NCI-H526 treated with DMSO at 0.1 percent for 48 hours (cell line): ENCODE data around the gene RAB40C.
"Not testable (repeated sequence)": the region's sequence is repeated elsewhere in the genome, so short reads cannot be mapped to it uniquely, and the experiment has no call there.

ENCODE experiments used
- DNase-seq: peaks from one replicate; lab custom pipeline; 2025; lab: John Stamatoyannopoulos, UW

RAB40C gene

DNA sequence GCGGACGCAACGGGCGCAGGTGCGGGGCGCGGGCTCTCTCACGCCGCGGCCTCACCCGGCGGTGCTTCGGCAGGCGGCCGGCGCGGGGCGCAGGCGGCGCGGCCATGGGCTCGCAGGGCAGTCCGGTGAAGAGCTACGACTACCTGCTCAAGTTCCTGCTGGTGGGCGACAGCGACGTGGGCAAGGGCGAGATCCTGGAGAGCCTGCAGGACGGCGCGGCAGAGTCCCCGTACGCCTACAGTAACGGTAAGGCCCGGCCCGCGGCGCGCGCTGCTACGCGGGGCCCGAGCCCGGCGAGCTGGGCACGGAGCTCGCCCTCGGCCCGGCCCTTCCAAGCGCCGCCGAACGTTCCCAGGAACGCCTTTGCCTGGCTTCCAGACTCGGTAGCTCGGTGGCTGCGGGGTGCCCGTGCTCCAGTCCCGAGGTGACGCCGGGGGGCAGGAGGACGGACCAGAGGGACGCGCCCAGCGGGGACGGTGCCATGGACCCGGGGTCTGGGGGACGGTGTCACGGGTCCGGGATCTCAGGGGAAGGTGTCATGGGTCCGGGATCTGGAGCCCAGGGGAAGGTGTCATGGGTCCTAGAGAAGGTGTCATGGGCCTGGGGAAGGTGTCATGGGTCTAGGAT, 435 bp downstream of the RAB40C start:
- DNase-seq: no peak

DNA sequence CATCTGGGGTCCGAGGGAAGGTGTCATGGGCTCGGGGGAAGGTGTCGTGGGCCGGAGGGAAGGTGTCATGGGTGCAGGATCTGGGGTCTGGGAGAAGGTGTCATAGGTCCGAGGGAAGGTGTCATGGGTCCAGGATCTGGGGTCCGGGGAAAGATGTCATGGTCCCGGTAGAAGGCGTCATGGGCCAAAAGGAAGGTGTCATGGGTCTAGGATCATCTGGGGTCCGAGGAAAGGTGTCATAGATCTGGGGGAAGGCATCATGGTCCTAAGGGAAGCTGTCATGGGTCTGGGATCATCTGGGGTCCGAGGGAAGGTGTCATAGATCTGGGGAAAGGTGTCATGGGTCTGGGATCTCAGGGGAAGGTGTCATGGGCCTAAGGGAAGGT, 942 bp downstream of the RAB40C start:
- no peak for DNase-seq

DNA sequence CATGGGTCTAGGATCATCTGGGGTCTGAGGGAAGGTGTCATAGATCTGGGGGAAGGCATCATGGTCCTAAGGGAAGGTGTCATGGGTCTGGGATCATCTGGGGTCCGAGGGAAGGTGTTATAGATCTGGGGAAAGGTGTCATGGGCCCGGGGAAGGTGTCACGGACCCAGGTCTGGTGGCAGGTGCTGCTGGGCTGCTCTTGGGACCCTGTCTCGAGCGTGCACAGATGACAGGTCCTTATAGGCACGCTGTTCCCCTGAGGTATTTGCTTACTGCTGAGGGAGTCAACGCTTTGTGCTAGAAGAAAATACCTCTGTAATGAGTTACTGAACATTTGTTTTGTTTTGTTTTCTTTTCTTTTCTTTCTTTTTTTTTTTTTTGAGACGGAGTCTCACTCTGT, 1.4 kb downstream of the RAB40C start:
- no peak for DNase-seq

DNA sequence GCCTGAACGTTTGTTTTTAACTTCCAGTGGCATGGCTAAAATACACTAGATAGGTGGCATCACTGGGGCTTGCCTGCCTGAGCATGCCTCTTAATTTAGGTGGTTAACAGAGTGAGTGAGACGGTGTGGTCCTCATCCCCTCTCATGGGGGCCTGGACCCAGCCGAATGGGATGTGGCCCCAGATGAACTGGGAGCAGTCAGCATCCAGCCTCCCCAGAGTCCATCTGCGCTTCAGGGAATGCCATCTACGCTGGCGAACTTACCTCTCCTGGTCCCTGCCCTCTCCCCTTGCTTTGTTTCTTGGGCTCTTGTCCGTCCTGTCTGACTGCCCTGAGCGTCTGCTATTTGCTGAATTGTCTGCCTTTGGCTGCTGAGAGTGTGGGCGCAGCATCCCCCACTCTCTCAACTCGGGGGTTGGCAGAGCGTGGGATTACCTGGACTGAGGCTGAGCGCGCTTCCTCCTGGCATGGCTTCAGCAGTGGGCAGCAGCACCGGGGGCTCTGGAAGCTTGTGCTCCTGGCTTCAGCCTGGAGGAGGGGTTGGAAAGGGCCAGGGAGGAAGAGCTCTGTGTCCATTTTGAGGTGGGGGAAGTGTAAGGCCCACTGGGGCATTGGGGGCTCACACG, 2.1 kb downstream of the RAB40C start:
- no peak for DNase-seq

DNA sequence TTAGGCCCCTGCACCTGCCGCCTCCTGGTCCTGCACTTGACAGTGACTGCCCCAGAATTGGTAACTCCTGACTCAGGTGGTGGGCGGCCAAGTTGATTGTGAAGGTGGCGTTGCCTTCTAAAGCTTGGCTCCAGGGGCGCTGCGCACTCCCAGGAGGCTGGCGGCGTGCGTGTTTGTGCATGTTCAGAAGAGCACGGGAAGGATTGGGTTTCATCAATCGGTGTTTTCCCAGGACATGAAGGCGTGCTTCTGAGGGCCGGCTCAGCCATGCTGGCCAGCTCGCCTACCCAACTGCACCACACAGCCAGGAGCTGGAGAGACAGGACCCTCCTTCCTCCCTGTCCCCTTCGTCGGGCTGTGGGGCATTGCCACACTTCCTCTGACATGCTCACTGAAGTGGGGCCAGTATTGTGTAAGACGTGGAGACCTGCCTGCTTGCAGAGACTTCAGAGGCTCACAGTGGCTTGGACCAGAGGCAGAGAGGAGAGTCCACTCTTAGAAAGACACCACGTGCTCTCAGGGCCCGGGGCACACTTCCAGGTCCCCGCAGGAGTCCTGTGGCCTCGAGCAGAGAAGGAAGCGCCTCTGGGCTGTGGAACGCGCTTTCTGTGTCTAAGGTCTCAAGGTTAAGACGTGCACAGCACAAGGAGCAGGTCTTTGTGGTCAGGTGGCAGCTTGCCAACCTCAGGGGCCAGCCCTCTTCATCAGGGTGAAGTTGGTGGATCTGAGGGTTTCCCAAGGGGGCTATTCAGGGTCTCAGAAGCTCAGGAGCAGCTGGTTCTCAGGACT, 2.8 kb downstream of the RAB40C start:
- peak; percentile 72 for DNase-seq

DNA sequence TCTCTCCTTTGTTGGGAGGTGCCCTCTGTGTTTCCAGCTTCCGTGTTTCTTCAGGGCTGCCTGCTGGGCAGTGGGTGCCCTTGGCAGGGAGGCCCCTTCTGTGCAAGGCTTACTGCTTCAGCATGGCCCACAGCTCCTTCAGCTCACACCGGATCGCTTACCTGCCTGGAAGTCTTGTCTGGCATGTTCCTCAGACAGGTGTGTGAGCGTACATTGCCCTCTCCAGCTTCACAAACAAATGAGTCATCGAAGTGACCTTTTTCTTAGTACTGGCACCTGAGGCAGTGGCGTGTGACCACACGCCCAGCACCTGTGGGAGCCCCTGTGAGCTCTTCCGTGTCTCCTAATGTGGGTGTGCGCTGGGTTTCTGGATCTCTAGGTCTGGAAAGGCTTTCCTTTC, 3.5 kb downstream of the RAB40C start:
- peak; percentile 68 for DNase-seq

DNA sequence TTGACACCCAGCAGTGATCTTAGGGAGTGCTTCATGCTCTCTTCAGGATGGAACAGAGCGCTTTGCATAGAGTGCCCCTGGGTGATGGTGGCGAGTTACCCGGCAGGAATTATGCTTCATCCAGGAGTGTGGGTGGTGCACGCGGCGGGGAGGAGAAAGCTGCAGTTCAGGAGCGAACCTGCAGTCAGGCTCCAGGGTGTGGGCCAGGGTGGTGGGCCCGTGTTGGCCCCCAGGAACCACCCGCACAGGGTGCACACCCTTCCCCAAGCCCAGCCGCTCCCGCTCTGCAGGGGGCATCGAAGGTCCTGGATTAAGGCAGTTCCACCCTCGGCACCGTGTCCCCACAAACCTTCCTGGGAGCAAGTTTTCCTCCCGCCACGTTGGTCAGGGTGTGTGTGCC, 3.9 kb downstream of the RAB40C start:
- no peak for DNase-seq

DNA sequence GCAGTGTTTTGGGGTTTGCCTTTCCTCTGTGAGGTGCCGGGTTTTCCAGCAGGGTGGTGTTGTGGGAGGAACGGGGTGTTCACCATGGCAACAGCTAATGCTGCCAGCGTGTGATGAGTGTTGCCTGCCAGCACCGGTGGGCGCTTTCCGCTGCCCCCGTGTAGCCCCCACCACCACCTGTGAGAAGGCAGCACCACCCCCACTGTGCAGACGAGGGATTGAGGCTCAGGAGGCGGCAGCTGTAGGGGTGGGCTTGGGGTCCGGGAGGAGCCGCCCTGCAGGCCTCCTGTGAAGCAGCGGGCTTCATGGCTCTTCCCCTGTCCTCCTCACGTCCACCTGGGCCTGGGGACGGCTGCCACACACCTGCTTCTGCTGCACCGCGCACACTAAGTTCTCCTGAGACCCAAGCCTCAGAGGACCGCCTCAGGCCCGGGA, 5.2 kb downstream of the RAB40C start:
- DNase-seq: no peak

DNA sequence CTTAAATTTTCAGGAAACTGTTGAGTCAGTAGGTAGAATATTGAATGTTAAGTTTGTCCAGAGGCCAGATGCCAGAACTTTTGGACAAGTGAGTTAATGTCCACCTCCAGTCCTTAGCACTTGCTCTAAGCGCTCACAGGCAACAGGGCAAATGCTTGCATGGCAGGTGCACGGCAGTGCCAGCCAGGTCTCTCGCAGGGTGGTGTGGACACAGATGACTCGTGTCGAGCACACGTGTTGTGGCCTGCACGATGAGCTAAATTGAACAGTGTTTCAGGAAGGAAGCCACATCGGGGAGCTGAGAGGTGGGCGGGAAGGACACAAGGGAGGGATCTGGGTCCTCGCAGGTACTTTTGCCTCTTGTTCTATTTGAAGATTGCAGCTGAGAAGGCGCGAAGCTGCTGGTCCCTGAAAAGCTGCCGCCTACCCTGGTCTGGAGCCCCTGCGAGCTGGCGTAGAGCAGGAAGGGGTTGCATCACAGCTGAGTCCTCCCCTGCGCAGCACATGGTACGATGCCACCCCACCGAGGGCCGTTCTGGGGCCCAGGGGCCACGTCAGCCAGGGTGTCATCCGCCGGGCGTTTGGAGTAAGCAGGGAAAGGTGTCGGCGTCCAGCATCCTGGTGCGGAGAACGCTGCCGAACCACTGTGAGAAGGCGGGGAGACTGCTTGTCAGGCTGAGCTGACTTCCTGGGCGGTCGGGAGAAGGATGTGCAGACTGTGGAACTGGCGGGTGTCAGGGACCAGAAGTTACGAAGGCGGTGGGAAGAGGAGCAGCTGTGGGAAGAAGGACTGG, 6.3 kb downstream of the RAB40C start:
- DNase-seq: no peak

DNA sequence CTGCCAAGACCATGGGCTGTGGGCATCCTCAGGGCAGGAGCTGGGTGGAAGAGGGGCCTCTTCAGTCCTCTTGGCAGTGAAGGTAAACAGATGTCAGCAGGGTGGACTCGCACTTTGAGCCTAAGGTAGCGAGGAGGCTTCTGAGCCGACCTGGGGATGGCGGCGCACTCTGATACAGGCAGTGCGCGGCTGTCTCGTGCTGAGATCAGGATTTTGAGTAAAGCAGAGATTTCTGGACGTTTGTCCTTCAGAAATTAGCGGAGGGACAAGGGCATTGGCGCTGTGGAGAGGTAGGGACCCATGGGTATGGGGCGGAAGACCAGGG, 6.8 kb downstream of the RAB40C start:
- no peak for DNase-seq

DNA sequence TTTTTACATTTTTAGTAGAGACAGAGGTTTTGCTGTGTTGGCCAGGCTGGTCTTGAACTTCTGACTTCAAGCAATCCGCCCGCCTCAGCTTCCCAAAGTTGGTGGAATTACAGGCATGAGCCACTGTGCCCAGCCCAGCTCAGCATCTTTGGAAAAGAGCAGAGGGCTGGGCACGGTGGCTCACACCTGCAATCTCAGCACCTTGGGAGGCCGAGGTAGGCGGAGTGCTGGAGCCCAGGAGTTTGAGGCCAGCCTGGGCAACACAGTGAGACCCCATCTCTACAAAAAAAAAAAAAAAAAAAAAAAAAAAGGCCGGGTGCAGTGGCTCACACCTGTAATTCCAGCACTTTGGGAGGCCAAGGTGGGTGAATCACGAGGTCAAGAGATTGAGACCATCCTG, 7.8 kb downstream of the RAB40C start:
- DNase-seq: not testable (repeated sequence)

DNA sequence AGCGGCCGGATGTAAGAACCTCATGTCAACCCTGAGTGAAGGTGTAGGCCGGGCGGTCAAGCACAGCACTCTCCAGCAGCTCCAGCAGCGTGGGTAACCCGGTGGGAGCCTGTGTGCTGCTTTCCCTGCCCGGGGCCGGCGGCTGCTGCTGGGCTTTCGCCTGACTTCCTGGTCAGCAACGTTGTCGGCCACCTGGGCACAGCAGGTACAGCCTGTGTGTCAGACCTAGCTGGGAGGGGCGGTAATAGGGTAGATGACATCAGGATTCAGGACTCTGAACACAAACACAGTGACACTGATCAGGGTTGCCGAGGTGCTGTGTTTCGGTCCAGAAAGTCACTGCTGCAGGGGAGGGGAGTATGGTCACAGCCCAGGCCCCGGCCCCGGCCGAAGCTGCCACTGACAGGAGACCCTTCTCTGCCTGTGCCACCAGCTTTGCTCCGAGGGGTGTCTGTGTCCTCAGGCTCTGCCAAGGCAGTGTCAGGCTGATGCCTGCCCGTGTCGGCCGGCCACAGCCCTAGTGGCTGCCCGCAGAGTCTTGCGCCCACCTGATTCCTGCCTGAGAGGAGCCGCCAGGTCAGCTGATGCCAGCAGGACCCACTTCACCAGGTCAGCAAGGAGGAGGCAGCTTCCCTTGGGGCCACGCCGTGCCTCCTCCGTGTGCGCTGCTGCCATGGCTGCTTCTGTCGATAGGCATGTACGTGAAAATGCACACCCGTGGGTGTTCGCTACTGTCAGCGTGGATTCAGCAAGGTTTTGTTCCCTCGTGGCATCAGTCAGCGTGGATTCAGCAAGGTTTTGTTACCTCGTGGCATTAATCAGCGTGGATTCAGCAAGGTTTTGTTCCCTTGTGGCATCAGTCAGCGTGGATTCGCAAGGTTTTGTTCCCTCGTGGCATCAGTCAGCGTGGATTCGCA, 9.2 kb downstream of the RAB40C start:
- DNase-seq: no peak

DNA sequence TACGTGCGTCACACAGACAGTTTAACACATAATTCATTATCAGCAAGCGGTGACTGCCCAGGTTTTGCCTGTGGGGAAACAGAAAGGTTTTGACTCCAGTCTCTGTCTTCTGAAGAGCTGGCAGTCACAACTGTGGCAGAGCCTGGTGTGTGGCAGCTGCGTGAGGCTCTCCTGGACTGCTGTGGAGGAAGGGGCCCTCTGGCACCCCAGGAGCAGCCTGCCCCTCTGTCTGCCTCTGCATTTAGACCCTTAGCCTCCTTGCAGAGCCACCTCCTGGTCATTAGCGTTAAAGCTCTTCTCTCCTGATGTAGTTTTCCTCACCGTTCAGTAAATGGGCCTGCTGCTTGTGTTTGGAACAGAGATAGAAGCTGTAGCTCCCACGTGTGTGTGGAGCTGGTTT, 10.9 kb downstream of the RAB40C start:
- no peak for DNase-seq

DNA sequence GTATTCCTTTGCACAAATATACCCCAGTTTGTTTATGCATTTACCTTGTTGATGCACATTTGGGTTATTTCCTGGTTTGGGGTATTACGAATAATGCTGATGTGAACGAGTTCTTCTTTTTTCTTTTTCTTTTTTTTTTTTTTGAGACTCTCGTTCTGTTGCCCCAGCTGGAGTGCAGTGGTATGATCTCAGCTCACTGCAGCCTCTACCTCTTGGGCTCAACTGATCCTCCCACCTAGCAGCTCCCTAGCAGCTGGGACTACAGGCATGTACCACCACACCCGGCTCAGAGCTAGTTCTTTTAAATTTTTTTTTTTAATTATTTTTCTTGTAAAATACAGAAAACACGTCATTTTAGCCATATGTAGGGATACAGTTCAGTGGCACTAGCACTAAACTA, 14.1 kb downstream of the RAB40C start:
- no peak for DNase-seq

DNA sequence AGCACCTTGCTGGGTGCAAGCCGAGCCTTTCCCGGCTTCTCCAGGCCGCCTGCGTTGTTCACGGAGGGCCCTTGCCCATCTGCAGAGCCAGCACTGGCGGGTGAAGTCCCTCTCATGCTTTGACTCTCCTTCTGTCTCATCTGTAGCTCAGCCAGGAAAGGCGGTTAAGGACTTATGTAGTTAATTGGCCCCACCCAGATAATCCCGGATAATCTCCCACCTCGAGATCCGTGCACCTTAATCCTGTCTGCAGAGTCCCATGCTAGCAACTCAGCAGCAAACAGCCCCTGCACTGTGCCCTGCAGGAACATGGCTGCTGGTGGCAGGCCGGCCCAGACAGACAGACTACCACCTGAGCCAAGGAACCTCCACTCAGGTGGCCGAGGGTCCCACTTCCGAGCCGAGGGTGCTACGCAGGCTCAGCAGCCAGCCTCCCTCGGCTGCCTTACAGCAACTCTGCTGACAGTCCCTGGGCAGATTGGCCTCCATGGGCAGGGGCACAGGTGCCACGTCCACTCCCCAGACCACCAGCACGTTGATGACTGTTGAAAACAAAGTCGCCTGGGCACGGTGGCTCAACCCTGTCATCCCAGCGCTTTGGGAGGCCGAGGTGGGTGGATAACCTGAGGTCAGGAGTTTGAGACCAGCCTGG, 16.9 kb downstream of the RAB40C start:
- DNase-seq: no peak

DNA sequence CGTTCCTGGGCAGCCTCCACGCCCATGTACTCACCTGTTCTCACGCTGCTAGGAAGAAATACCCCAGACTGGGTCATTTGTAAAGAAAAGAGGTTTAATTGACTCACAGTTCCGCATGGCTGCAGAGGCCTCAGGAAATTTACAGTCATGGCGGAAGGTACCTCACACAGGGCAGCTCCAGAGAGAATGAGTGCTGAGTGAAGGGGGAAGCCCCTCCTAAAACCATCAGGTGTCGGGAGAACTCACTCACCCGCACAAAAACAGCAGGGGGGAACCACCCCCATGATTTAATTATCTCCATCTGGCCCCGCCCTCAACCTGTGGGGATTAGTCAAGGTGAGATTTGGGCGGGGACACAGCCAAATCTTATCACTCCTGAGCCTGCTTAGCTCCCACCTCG, 18.2 kb downstream of the RAB40C start:
- DNase-seq: no peak

DNA sequence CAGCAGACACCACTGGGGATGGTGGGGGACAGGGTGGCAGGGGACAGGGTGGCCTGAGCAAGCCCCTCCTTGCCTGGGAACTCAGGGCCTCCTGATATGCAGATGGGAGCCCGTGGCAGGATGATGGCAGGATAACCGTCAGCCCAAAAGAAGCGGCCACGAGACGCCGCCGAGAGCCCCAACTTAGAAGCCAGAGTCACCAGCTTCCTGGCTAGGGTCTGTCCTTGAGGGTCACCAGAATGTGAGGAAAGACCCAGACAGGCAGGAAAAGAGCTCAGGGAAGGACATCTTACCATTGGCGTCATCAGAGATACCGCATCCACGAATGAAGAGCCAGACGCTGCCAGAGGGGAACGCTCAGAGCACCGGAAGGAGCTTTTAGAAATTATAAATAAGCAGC, 19.4 kb downstream of the RAB40C start:
- DNase-seq: no peak

DNA sequence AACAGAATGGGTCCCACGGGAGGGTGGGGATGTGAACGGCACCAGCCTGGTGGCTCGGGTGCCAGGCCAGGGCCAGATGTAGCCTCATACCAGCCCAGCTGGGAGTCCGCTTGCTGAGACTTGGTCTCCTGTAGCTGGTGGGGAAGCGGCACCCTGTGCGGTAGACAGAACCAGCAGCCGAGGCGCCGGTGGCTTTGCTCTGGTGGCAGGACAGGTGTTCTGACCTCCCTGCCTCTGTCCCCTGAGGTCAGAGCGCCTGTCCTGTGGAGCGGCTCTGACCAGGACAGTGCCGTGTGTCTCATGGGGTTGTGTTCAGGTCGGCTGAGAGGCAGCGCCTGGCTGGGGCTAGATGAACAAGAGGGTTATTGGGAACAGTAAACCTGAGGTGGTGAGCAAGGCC, 20.1 kb downstream of the RAB40C start:
- DNase-seq: no peak

DNA sequence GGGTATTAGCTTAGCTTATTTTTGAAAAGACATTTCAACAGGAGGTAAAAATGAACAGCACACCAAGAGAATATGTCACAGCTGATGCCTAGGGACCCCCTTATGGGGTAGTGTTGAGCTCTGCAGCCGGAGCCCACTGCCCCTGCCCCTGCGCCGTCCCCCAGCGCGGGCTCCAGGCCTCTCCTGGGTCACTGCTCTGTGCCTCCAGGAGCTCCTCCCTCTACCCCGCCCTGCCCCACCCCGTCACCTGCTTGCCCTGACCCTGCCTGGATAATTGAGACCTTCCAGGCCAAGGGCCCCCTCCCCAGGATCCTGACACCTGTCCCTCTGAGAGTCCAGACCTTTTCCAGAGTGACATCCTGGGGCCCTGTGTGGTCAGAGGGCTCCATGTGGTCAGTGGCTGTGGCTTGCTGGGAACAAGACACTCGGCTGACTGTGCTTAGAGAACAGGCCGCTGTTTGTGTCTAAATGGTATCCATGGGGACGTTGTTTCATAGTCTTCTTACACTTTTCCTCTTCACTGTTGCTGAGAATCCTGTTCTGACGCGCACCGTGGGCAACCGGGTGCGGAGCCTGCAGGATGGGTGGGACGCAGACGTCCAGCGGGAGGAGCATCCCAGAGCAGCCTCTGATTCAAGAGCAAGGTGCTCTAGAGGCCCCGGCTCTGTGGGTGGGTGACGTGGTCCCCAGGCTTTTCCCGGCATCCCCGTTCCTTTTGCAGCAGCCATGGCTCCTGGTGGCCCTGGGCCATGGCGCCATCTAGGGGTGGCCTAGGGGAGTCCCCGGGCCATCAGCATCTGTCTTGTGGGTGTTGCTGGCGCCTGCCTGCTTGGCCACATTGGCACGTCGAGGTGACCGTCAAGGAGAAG, 20.9 kb downstream of the RAB40C start:
- no peak for DNase-seq

DNA sequence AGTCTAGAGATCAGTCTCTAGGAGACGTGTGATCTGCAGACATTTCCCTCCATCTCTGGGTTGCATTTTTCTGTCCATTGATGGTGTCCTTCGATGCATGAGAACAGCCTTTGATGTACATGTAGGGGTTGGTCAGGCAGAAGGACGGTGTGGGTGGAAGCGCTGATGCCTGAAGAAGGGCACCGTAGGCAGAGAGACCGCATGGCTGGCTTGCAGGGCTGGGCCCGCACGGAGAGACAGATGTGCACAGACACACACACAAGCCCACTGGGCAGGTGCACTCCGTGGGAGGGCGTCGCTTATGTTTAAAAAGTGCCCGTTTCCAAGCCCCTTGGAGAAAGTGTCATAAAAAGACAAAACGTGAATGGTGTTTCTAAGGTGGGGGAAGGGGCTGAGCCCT, 25.3 kb downstream of the RAB40C start:
- DNase-seq: no peak
